Dedifferentiated amniotic fluid mesenchymal stem cell (primary cell): ENCODE results near the gene PLCD1.

Experiments used
- DNase-seq: peaks from one replicate; pipeline ENCODE4 v3.0.0-alpha.2; 2016; ENCODE audit errors: extremely low spot score

Gene PLCD1

DNA sequence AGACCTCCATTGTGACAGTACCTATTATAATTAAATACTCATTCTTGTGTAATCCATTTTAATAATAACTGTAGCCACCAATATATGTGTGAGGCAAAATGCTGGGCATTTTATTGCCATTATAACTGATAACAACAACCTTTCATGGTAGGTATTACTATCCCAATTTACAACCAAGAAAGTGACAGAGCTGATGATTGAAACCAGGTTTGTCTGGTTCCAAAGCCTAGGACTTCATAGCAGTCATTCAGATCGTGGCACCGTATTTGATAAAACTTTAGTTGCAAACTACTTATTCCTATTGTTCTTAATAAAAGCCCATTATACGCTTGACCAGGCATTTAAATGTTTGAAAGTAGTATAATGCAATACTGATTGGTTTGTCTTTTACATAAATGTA lies 65.3 kb downstream of the PLCD1 start:
- DNase-seq: no peak

DNA sequence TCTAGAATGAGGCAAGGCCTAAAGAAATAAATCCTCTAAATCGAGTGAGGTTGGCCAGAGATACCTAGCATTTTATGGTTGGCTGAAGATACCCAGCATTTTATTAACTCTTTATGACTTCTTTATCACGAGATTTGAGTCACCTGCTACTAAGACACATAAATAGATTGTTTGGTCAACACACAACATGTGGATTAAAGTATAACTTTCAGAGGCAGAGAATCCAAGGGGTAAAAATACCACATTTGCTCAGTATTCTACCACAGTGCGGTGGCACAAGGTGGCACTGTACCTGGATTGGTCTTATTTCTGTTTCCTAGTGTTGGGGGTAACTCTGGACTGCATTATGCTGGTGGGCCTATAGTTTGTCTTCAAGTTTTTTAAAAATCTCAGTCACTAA lies 65.8 kb downstream of the PLCD1 start:
- no peak for DNase-seq

DNA sequence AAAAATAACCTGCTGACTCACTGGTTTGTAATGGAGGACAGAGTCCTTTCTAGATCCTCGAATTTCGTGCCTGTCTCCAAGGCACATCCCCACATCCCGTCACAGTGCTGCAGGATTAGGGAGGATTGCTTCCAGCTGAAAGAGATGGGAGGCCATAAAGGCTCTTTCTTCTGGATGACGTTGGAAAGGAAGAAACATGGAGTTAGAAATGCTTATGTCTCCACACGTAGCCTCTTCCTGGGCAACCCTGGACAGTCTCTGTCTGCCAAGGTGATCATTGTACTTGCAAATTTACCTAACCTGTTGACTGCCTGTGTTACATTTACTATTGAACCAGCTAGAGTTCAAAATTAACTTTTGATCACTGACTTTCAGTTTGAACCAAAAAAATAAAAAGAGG lies 66.4 kb downstream of the PLCD1 start:
- DNase-seq: peak; percentile 26

DNA sequence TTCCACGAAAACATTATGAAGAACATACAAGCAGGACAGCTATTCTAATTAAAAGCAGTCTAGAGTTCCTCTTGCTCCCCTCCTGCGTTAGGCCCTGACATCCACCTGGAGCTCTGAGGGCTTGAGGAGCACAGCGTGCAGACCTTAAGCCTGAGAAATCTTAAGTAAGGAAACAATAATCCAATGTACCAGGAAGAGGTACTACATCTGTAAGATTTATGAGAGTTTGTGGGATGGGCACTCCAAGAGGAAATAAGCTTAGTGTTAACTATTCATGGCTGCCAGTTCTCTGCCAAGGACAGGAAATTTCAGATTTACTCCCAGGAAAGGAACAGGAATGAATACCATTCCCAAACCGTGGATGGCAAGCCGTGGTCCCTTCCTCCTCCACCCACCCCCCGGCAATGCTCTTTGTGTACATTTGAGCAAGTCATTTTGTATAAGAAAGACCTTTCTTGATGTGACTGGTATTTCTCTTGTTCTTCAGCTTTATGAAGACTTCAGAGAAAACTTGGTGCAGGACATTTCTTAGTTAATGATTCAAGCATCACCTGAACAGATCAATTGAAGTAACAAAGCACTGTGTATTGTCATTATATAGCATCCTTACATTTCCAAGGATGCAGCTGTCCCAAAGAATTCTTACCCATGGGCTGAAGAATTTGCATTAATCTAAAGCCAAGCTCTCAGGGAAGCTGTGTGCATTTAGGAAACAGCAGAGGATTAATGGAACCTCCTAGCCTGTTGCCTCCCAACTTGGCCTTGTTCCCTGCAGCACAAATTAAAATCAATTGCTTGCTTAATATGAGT lies 67.6 kb downstream of the PLCD1 start:
- DNase-seq: no peak

DNA sequence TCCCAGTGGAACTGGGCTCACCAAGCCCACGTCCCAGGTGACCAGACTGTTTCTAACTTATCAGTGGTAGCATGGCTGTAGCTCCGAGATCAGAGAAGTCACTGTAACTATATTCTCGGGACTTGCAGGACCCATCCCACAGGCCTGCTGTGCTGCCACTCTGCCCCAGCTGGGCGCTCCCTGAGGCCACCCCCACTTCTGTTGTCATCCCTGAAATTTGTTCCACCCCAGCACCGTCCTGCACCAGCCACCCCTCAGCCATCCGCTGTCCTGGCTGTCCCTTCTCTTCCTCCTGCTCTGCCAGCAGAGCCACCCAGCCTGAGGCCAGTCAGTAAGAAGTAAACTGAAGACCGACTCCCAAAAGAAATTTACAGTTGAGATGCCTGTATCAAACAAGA lies 71.9 kb downstream of the PLCD1 start:
- DNase-seq: no peak
